Skin epidermis (tissue), 12 donors: ENCODE data around the gene NOL3.

Experiments
- H3K27ac ChIP-seq, 21 experiments: fragments of 200-600 bp; sonication (generic) in 11 of 21; one replicate each; pipeline ENCODE4 v1.5.0; 2020; ENCODE audit warnings: mild to moderate bottlenecking in 3 of 21, inconsistent platforms in 2 of 21, moderate library complexity in 2 of 21
- H3K4me3 ChIP-seq, 7 experiments: fragments of 200-600 bp; sonication (generic) in 2 of 7; one replicate each; pipeline ENCODE4 v1.5.0; 2020; ENCODE audit warnings: inconsistent platforms in 2 of 7, mild to moderate bottlenecking in 2 of 7, moderate library complexity in 1 of 7

The NOL3 gene

DNA sequence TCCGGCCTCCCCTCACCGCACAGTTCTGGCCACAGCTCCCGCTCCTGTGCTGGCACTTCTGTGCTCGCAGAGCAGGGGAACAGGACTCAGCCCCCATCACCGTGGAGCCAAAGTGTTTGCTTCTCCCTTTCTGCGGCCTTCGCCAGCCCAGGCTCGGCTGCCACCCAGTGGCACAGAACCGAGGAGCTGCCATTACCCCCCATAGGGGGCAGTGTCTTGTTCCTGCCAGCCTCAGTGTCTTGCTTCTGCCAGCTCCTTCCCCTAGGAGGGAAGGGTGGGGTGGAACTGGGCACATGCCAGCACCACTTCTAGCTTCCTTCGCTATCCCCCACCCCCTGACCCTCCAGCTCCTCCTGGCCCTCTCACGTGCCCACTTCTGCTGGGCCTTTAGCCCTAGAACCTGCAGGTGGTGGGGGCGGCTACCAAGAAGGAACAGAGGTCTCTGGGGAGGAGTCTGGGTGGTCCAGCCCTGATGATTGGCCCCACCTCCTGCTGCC is 27.9 kb downstream of the NOL3 start:
- H3K4me3 ChIP-seq: no peak overlapping the region
- peak overlapping the region in 13 of 21 experiments; percentile 5 to 87 (median 73) for H3K27ac ChIP-seq

DNA sequence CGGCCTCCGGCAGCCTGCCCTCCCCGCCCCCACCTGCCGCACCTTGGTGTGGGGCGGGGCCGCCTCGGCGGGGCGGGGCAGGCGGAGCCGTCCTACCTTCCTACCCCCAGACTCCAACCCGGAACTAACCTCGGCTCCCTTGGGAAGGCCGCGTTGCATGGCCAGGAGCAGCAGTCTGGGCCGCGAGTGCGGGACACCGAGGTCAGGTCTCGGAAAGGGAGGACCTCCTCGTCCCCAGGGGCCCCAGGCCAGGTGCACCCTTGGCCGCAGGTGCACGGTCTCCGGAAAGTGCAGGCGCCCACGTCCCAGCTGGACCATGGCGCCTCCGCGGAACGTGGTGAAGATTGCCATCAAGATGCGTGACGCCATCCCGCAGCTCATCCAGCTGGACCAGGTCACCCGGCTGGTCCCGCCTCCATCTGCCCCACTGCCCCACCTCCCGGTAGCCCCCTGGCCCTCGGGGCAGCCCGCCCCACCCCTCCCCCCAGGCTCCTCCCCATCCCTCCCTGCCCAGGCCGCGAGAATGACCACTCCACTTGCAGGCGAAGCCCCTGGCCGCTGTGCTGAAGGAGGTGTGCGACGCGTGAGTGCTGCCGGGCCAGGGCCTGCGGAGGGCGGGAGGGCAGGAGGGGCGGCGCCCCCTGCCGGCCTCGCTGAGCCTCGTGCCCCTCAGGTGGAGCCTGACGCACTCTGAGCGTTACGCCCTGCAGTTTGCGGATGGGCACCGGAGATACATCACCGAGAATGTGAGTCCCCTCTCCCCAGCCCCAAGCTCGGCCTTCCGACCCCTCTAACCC is 28.9 kb downstream of the NOL3 start, which contains the start of gene ELMO3:
TSS of gene ELMO3 (plus strand) at position 121 of the 797 bp plus-strand sequence. CDS start at position 317, 196 bp downstream.
- H3K27ac ChIP-seq: peak within 1 kb of the TSS in 20 of 21 experiments; percentile 14 to 87 (median 73)
- peak within 1 kb of the TSS; percentile 32 to 62 (median 41) for H3K4me3 ChIP-seq

DNA sequence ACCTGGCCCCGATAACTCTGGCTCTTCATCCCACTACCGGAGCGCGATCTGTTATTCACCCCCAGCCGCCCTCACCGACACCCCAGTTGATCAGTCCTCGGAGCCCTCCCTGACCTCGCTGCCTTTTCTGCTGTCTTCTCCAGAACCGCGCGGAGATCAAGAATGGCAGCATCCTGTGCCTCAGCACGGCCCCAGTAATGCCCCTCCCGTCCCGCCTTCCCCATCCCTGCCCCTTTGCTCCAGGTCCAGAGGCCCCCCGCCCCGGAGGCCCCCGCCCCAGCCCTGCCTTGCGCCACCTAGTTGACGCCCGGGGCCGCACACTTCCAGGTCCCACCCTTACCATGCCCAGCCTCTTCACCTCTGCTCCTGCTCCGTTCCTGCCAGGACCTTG is 29.5 kb downstream of the NOL3 start:
- peak overlapping the region in 7 of 21 experiments; percentile 72 to 78 (median 75) for H3K27ac ChIP-seq

DNA sequence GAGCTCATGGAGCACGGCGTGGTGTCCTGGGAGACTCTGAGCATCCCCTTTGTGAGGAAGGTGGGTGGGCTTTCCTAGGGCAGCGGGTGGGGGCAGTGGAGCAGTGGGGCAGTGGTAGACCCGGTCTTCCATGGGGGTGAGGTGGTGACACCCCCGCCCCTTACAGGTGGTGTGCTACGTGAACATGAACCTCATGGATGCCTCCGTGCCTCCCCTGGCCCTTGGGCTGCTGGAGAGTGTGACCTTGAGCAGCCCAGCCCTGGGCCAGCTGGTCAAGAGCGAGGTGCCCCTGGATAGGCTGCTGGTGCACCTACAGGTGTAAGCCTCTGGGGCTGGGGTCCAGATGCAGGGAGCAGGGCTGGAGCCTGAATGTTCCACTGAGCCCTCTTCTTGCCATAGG is 30.2 kb downstream of the NOL3 start:
- H3K4me3 ChIP-seq: no peak overlapping the region

More for the DNA sequence above, 29.5 kb downstream of the NOL3 start:
- H3K4me3 ChIP-seq: peak overlapping the region; percentile 32 to 62 (median 41)

DNA sequence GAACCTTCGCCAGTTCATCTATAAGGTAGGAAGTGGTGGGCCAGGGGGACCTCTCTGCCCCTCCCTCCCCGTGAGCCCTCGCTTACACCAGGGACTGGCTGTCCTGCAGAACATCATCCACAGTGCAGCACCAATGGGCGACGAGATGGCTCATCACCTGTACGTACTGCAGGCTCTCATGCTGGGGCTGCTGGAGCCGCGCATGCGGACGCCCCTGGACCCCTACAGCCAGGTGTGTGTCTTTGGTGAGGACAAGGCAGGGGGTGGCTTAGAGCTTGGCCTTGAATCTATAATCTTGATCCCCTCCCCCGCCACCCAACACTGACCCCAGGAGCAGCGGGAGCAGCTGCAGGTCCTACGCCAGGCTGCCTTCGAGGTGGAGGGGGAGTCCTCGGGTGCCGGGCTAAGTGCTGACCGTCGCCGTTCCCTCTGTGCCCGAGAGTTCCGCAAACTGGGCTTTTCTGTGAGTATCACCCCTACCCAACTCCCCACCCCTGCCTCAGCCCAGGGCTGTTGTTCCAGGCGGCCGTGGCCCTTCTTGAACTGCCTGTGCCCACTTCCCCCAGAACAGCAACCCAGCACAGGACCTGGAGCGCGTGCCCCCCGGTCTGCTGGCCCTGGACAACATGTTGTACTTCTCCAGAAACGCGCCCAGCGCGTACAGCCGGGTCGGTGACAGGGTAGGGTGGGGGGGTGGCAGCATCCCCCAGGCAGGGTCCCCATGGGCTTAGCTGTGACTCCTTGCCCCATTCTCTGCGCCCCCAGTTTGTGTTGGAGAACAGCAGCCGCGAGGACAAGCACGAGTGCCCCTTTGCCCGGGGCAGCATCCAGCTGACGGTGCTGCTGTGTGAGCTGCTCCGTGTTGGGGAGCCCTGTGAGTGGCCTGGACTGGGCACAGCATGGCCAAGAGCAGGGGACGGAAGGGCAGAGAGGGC is 31.3 kb downstream of the NOL3 start:
- H3K27ac ChIP-seq: no peak overlapping the region
- no peak overlapping the region for H3K4me3 ChIP-seq

More for the DNA sequence above, 30.2 kb downstream of the NOL3 start:
- no peak overlapping the region for H3K27ac ChIP-seq

DNA sequence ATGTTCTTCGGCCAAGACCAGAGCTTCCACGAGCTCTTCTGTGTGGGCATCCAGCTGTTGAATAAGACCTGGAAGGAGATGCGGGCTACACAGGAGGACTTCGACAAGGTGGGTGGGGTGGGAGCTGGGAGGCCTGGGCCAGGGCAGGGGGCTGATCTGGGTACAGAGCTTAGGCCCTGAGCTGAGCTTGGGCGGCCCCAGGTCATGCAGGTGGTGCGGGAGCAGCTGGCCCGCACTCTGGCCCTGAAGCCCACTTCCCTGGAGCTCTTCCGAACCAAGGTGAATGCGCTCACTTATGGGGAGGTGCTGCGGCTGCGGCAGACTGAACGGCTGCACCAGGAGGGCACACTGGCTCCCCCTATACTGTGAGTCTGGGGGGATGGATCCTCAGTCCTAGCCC is 32.1 kb downstream of the NOL3 start:
- Histone ChIP-seq H3K27ac (no peak overlapping the region), H3K4me3 (no peak overlapping the region)

DNA sequence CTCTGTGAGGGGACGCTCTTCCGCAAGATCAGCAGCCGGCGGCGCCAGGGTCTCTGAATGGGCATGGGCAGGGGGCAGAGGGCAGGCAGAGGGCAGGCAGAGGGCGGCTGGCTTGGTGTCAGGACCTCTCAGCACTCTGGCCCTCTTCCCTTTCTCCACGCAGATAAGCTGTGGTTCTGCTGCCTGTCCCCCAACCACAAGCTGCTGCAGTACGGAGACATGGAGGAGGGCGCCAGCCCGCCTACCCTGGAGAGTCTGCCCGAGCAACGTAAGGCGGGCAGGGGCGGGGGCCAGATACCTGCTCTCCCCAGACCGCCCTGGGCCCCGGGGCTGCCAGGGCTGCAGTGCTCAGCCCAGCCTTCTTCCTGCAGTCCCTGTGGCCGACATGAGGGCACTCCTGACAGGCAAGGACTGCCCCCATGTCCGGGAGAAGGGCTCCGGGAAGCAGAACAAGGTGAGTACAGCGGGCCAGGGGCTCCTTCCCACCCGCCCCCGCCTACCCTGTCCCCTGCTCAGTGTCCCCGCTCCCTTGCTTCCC is 32.7 kb downstream of the NOL3 start:
- H3K4me3 ChIP-seq: no peak overlapping the region
- no peak overlapping the region for H3K27ac ChIP-seq

DNA sequence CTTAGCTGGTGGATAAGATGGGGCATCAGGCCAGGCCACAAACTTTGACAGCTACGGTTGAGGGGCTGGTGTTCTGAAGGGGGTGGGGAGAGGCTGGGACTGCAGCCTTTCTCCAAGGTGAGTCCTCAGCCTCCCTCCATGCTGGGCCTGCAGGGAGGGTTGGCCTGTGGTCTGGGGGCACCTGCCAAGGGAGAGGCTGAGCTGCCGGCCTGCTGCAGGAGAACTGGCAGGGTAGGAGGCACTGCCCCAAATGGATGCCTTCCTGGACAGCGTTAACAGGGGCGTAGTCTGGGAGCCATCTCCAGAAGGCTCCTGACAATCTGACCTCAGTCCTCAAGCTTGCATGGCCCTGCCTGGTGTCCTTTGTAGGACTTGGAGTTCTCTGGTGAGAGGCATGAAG is 33.7 kb downstream of the NOL3 start:
- no peak overlapping the region for H3K4me3 ChIP-seq

DNA sequence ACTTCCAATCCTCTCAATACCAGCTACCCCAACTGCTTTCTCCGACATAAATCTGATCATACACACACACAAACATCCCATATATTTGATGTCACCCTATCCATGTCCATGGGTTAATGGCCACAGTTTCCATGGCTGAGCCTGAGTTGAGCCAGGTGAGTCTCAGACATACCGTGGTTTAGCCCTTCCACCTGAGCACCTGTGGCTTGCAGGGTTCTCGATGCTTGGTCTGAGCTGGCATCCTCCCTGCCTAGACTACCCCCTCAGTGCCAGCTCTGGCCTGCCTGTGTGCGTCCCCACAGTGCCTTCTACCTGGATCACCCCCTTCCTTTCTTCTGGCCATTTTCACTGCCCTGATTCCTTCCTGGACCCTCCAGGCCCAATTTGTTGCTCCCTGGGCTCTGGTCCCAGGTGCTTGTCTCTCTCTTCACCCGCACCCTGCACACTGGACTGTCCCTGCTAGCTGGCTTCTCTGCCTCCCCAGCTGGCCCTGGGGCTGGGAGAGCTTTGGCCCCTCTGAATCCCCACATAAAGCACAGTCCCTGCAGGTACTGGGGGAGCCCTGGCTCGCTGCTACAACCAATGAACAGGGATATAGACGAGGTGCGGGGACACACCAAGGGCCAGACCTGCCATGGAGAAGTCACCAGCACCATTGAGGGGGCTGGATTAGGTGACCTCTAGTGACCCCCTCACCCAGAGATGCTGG is 35.9 kb downstream of the NOL3 start:
- Histone ChIP-seq H3K27ac (no peak overlapping the region), H3K4me3 (no peak overlapping the region)

More for the DNA sequence above, 33.7 kb downstream of the NOL3 start:
- no peak overlapping the region for H3K27ac ChIP-seq

DNA sequence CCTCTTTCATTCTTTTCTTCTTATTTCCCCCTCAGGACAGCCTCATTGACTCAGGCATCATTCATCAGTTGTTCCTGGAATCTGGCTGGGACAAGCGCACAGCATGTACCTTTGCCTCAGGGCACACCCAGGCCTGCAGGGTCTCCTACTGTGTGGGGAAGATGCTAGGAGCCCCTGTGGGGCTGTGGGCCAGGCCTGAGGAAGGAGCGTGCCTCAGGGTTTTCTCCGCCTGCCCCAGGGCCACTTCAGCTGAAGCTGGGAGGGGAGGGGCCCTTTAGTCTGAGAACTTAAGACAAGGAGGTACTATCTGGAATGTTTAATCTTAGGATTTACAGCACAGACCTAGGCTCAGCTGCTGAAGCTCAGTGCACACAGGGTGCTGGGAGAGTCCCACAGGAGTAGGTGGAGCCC is 36.5 kb downstream of the NOL3 start:
- Histone ChIP-seq H3K27ac (peak overlapping the region in 1 of 21 experiments; percentile 7), H3K4me3 (no peak overlapping the region)

DNA sequence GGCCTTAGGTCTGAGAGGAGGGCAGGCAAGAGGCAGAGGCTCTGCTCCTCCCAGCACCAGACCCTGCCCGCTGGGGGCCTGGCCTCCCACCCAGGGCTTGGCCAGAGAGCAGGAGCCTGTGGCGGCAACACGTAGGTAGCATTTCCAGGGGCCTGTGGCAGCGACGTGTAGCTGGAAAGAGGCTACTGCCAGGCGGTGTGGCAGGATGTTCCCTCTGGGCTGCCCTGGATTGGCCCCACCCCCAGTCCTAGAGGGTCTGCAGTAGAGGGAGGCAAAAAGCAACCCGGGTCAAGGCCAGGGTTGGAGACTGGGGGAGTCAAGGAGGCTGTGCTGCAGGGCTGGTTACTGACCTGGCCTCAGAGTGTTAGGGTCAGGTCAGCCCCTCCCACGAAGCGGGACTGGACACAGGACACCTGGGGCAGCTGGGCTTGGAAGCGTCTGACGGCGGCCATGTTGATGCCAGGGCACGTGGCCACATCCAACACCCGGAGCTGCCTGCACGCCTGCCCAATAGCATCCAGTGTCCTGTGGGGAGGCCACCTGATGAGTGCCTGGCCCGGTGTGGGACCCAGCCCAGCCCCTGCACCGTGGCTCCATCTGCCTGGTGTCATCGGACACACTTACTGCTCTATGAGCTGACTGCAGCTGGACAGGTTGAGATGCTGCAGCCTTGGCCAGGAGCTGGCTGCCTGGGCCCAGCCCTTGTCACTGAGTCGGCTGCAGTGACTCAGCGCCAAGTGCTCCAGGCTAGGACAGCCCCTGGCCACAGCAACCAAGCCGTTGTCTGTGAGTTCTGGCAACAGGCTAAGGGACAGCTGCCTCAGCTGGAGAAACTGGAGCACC is 37.1 kb downstream of the NOL3 start:
- Histone ChIP-seq H3K27ac (peak overlapping the region in 1 of 21 experiments; percentile 7), H3K4me3 (no peak overlapping the region)

DNA sequence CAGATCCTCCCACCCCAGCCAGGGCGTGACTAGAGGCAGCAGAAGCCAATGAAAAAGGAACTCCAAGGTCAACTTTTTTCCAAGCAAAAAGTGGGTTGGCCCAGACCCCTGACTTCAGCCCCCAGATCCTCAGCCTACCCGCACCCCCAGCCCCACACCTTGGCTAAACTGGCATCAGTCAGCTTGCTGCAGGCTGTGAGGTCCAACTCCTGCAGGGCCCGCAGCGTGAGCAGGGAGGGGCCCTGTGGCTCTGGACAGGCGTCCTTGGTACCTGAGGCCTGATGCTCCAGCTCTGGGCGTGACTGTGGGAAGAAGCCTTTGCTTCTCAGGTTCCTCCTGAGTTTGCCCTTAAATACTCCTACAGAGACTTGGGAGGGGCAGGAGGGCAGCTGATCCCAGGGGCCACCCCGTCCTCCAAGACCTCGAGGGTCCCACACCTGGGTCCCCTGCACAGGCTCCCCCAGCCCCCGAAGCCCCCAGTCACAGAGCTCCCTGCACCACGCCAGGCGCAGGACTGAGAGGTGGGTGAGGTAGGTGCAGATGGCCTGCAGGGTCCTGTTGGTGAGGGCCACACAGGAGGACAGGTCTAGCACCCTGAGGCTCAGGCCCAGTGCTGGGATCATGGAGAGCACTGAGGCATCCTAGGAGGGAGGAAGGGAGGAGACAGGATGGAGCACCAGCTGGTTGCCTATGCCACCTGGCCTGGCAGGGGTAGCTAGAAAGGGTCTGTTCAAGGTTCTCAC is 38.0 kb downstream of the NOL3 start:
- Histone ChIP-seq H3K4me3 (no peak overlapping the region), H3K27ac (peak overlapping the region in 1 of 21 experiments; percentile 5)

DNA sequence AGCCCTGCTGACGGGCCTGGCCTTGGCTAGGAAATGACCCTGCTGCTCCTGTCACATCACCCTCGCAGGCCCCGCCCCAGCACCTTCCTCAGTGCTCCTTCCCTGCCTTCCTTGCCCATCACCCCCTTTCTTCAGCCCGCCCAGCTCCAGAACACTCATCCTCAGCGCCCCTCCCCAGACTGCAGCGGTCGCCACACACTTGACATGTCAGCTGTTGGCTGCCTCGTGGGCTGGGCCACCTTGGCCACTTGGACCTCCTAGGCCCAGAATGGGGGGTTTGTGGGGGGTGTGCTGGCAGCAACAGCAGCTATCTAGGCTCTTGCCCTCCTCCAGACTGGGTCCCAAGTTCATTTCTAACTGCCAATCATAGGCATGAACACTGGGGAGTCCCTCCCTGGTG is 39.2 kb downstream of the NOL3 start:
- H3K27ac ChIP-seq: no peak overlapping the region
- H3K4me3 ChIP-seq: no peak overlapping the region

DNA sequence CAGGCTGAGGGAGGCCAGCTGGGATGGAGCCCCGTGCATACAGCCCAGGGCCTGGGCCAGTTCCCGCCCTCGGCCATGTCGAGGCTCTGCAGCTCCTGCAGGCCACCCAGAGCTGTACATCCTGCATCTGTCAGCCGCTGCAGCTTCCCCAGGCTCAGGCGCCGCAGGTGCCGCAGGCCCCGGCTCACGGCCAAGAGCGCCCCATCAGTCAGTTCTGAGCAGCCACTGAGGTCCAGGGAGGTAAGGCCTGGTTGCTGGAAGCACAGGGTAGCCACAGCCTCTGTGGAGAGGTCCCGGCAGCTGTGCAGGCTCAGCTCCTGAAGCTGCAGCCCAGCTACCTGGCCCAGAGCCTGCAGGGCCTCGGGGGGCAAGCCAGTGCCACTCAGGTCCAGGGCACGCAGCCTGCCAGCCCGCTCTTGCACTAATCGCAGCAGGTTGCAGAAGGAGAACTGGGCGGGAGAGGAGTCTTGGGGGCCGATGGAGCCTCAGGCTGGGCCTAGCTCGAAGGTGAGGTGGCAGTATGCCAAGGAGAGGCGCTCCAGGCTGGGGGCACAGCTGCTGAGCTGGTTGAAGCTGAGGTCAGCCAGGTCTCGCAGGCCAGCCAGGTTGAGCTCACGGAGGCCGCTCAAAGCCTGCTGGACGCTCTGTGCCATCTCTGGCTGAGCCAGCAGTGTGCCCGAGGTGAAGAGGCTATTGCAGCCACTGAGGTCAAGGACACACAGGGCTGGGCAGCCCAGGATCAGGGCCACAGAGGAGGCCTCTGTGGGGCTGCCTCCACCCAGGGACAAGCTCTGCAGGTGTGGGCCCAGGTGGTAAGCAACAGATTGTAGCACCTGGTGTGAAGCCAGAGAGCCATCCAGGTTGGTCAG is 40.0 kb downstream of the NOL3 start:
- Histone ChIP-seq H3K27ac (no peak overlapping the region), H3K4me3 (no peak overlapping the region)

DNA sequence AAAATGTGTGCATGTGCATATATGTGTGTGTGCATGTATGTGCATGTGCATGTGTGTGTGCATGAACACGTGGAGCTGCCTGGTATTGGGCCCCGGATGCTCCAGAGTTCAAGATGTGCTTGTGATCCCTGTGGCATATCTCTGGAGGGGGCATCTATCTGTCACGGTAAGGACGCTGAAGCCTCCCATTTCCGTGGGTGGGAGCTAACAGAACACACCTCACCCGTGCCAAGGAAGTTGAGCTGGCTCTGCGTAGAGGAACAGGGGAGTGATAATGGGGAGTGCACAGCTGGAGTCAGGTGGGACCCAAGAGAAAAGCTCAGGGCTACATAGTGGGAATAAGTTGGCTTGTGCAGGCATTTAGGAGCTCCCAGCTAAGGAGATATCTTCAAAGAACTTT is 41.3 kb downstream of the NOL3 start:
- Histone ChIP-seq H3K27ac (no peak overlapping the region), H3K4me3 (no peak overlapping the region)

DNA sequence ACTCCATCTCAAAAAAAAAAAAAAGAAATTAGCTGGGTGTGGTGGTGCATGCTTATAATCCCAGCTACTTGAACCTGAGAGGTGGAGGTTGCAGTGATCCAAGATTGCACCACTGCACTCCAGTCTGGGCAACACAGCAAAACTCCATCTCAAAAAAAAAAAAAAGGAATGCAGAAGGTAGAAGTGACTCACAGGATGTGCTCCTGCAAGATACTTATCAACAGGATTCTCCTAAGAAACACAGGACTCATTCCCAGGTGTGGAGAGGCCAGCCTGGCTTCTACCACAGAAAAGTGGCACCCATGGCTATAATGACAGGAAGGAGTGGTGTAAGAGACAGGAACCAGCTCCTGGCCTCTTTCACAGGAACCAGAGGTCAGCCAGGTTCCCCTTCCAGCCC is 42.4 kb downstream of the NOL3 start:
- no peak overlapping the region for H3K4me3 ChIP-seq
- peak overlapping the region in 6 of 21 experiments; percentile 9 to 62 (median 25) for H3K27ac ChIP-seq
